NCI-H510A (cell line): ENCODE measurements around the gene CLDN4.
A peak's percentile ranks its signal among the peaks of the same experiment; 100 is the strongest.
"Not testable (repeated sequence)": the region's sequence is repeated elsewhere in the genome, so short reads cannot be mapped to it uniquely, and the experiment has no call there.

ENCODE experiments used
- DNase-seq: peaks from one replicate; lab custom pipeline; 2025; lab: John Stamatoyannopoulos, UW

Gene CLDN4, protein sequence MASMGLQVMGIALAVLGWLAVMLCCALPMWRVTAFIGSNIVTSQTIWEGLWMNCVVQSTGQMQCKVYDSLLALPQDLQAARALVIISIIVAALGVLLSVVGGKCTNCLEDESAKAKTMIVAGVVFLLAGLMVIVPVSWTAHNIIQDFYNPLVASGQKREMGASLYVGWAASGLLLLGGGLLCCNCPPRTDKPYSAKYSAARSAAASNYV

DNA sequence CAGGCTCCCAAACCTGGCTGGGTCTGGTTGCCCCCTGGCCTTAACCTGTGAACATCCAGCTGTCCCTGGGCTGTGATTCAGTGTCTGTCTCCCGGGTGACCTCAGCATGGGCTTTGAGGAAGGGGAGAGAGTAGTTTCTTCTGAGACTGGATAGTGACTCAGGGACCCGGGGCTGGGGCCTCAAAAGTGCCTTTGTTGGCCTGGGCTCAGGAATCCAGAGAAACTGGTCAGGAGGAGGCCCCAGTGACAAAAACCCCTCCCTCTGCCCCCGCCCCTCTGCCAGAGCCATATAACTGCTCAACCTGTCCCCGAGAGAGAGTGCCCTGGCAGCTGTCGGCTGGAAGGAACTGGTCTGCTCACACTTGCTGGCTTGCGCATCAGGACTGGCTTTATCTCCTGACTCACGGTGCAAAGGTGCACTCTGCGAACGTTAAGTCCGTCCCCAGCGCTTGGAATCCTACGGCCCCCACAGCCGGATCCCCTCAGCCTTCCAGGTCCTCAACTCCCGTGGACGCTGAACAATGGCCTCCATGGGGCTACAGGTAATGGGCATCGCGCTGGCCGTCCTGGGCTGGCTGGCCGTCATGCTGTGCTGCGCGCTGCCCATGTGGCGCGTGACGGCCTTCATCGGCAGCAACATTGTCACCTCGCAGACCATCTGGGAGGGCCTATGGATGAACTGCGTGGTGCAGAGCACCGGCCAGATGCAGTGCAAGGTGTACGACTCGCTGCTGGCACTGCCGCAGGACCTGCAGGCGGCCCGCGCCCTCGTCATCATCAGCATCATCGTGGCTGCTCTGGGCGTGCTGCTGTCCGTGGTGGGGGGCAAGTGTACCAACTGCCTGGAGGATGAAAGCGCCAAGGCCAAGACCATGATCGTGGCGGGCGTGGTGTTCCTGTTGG lies at the start of gene CLDN4:
TSS of gene CLDN4 (plus strand) at position 316 of the 903 bp plus-strand sequence. CDS start at position 522, 206 bp downstream.
- DNase-seq = peak; percentile 86

DNA sequence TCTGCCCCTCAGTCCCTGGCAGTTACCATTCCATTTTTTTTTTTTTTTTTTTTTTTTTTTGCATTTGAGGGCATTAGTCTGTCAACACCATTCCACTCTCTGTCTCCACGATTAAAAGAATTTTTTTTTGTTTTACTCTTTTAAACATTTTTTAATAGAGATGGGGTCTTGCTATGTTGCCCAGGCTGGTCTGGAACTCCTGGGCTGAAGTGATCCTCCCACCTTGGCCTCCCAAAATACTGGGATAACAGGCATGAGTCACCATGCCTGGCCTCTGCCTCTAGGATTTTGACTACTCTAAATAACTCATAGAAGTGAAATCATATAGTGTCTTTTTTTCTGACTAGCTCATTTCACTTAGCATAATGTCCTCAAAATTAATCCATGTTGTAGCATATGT lies 44.2 kb upstream of the CLDN4 start:
- no peak for DNase-seq

DNA sequence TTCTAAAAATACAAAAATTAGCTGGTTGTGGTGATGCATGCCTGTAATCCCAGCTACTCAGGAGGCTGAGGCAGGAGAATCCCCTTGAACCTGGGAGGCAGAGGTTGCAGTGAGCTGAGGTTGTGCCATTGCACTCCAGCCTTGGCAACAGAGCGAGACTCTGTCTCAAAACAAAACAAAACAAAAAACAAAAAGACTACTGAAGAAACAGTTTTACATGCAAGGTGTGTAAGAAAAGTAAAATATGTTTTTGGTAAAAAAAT lies 43.1 kb upstream of the CLDN4 start:
- not testable (repeated sequence) for DNase-seq

DNA sequence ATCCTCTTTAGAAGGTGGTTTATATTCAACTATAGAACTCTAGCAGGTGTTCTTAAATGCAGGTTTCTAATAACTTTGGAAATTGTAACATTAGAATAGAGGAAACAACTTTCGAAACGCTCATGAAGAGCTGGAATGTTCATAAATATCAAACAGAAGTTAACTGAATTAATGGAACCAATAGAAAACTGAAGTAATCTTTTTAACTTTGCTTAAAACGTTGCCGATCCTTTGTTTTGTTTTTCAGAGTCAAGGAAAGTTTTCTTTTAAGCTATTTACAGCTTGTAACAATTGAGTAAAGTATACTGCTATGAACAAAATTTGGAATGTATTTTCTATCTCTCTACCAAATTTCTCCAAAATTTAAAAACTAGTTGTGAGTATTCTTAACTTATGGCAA lies 41.7 kb upstream of the CLDN4 start:
- no peak for DNase-seq

DNA sequence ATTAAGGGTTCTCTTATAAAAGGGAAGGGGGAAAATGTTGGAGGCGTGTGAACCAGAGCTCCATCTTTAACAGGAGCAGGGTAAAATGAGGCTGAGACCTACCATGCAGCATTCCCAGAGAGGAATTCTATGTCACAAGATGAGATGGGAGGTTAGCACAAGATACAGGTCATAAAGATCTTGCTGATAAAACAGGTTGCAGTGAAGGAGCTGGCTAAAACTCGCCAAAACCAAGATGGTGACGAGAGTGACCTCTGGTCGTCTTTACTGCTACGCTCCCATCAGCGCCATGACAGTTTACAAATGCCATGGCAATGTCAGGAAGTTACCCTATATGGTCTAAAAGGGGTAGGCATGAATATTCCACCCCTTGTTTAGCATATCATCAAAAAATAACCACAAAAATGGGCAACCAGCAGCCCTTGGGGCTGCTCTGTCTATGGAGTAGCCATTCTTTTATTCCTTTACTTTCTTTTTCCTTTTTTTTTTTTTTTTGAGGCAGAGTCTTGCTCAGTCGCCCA lies 39.6 kb upstream of the CLDN4 start:
- not testable (repeated sequence) for DNase-seq

DNA sequence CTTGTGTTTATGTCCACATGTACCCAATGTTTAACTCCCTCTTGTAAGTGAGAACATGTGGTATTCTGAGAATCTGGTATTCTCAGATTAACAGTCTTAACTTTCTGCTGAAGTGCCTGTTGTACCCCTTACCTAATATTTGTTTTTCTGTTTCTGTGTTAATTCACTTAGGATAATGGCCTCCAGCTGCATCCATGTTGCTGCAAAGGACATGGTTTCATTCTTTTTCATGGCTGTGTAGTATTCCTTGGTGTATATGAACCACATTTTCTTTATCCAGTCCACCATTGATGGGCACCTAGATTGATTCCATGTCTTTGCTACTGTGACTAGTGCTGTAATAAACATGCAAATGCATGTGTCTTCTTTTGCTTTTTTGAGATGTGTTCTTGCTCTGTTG lies 35.6 kb upstream of the CLDN4 start:
- DNase-seq = not testable (repeated sequence)

DNA sequence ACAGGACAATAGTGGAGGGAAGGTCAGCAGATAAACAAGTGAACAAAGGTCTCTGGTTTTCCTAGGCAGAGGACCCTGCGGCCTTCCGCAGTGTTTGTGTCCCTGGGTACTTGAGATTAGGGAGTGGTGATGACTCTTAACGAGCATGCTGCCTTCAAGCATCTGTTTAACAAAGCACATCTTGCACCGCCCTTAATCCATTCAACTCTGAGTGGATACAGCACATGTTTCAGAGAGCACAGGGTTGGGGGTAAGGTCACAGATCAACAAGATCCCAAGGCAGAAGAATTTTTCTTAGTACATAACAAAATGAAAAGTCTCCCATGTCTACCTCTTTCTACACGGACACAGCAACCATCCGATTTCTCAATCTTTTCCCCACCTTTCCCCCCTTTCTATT lies 34.1 kb upstream of the CLDN4 start:
- DNase-seq = not testable (repeated sequence)

DNA sequence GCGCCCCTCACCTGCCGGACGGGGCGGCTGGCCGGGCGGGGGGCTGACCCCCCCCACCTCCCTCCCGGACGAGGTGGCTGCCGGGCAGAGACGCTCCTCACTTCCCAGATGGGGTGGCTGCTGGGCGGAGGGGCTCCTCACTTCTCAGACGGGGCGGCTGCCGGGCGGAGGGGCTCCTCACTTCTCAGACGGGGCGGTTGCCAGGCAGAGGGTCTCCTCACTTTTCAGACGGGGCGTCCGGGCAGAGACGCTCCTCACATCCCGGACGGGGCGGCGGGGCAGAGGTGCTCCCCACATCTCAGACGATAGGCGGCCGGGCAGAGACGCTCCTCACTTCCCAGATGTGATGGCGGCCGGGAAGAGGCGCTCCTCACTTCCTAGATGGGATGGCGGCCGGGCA lies 33.6 kb upstream of the CLDN4 start:
- DNase-seq = not testable (repeated sequence)

DNA sequence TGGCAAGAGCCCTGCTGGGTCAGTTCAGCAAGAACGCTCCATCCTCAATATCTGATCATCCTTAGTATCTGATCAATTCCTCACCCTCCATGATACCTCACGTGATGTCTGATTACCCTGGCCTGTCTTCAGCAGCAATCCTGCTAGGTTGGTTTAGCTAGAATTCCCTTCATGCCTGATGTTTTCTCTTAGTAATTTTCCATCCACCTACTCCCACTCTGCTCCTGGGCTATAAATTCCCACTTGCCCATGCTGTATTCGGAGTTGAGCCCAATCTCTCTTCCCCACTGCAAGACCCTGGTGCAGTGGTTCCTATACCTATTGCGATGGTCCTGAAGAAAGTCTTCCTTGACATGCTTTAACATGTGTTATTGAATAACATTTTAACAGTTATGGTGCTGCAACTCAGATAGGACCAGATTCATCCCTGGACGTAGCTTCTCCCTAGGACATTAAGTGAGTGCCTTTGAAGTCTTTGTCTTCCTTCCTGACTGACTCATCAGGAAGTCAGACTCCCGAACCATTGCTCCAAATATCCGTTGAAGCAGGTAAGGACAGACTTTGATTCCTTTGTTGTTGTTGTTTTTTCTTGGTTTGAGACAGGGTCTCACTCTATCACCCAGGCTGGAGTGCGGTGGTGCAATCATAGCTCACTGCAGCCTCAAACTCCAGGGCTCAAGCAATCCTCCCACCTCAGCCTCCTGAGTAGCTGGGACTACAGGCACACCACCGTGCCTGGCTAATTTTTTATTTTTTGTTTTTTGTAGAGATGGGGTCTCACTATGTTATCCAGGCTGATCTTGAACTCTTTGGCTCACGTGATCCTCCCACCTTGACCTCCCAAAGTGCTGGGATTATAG lies 31.3 kb upstream of the CLDN4 start:
- no peak for DNase-seq

DNA sequence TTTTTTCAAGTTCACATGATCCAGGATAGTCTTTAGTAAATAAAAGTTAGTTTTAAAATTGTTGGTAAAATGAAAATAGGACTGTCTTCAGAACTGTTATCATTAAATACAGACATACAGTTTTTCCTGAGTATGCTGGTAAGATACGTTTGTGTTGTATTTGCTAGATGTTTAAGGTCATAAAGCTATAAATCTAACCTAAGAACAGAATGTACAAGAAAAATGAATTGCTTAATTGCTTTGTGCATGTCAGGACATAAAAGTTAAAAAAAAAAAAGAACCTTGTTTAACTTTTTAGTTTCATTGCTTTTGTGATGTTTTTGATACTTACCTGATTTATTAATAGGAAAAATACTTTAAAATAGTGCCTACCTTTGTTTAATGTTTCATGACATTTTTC lies 29.2 kb upstream of the CLDN4 start:
- DNase-seq = no peak

DNA sequence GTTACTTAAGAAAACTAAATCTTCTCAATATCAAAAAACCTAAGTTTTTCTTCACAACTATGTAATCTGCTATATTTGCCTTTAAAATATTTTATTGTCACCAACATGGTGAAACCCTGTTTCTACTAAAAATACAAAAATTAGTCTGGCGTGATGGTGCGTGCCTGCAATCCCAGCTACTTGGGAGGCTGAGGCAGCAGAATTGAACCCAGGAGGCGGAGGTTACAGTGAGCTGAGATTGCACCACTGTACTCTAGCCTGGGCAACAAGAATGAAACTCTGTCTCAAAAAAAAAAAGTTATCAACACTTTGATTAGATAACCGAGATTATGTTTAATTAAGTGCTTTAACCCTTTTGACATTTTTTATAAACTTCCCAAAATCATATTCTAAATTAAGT lies 28.3 kb upstream of the CLDN4 start:
- DNase-seq = no peak

DNA sequence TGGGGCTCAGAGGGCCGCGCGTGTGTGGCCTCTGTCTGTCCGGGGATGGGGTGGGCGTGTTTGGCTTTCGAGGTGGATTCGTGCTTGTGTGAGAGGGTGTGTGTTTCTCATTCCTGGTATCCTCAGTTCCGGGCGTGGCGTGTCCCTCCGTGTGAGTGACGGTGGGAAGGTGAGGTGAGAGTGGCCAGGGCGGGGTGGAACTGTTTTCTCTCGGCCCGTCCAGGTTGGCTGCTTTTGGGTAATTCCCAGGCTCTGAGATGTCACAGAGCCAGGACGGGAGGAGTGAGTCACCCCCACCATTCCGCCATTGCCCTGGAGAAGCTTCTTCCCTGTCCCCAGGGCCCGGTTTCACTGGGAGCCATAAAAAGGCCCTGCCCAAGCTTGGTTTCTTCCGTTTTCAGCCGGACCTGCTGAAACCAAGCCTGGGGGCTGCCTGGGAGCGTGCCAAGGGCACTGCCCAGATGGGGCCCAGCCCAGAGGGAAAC lies 21.3 kb upstream of the CLDN4 start:
- DNase-seq = no peak

DNA sequence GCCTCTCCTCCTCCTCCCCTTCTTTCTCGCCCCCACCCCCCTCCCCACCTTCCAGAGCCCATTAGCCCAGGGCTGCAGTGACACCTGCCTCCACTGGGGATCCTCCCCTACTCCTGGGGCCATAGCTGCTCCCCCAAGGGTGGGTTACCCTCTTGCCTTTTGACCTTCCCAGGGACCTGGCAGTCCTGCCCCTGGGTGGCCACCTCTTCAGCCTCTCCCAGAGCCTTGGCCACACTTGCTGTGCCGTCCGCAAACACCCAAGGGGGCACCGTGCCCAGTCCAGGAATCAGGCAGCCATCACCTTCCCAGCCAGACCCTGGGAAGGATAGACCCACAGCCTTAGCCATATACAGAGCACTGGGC lies 19.8 kb upstream of the CLDN4 start:
- no peak for DNase-seq

DNA sequence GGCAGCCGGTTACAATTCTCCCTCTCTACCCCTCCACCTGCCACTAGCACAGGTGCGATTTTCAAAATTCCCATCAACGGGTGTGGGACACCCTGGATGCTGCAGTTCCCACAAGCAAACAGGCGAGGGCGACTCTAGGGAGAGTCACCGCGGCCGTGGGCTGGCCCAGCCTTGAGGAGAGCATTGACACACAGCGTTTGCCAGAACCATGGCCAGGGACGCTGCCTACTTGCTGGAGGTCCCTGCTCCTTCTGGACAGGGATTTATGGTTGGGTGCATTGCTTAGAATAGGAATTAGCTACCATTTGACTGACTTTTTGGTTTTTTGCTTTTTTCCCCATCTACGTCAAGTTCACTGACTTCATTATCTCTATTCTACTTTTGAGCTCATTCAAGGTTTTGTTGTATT lies 19.0 kb upstream of the CLDN4 start:
- peak; percentile 43 for DNase-seq

DNA sequence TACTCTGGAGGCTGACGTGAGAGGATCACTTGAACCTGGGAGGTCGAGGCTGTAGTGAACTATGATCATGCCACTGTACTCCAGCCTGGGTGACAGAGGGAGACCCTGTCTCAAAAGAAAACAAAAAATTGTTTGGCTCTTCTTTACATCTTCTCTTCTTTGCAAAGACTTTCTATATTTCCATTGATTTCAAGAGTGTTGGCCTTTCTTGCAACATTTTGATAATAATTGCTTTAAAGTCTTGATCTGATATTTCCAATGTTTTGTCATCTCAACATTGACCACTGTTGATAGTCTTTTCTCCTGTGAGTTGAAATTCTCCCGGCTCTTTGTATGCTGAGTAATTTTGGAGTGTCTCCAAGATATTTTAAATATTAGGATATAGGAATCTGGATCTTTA lies 17.8 kb upstream of the CLDN4 start:
- no peak for DNase-seq

DNA sequence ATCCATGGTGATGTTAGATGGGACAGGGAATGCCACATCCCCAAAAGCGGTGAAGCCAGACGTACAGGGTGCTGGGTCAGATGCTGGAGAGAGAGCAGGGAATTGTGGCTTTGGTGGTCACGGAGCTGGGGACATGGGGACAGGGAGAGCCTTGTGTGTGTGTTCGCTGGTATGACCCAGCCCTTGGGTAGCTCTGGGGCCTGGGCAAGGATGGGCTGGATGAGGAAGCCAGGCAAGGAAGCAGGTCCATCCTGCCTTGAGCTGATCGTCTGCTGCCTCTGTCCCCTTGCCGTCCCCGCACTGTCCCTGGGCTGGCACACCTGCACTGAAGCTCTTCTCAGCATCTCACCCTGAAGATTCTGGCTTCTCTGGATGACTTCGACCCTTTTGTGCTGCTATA lies 15.4 kb upstream of the CLDN4 start:
- DNase-seq = no peak

DNA sequence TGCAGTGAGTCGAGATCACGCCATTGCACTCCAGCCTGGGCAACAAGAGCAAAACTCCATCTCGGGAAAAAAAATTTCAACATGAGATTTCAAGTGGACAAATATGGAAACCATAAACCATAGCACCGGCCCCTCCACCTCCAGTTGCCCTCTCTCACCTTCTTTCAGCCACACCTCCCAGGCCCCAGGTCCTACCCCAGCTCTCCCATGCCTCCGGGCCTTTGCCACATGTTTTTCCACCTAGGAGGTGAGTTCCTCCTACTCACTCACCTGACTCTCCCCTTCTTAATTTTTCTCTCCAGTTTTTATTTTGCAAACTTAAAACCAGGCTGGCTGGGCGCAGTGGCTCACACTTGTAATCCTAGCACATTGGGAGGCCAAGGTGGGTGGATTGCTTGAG lies 13.7 kb upstream of the CLDN4 start:
- no peak for DNase-seq

DNA sequence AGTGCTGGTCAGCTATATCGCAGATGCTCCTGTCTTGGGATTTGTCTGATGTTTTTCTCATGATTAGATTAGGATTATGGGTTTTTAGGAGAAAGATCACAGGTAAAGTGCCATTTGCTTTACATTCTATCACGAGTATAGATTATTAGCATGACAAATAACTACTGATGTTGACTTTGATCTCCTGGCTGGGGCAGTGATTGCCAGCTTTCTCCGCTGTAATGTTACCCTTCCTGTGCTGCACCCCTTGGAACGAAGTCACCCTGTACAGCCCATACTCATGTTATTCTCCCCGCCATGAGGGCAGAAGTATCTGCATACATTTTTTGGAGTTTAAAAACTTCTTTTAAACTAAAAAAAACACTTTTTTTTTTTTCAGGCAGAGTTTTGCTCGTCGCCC lies 10.8 kb upstream of the CLDN4 start:
- DNase-seq = no peak

DNA sequence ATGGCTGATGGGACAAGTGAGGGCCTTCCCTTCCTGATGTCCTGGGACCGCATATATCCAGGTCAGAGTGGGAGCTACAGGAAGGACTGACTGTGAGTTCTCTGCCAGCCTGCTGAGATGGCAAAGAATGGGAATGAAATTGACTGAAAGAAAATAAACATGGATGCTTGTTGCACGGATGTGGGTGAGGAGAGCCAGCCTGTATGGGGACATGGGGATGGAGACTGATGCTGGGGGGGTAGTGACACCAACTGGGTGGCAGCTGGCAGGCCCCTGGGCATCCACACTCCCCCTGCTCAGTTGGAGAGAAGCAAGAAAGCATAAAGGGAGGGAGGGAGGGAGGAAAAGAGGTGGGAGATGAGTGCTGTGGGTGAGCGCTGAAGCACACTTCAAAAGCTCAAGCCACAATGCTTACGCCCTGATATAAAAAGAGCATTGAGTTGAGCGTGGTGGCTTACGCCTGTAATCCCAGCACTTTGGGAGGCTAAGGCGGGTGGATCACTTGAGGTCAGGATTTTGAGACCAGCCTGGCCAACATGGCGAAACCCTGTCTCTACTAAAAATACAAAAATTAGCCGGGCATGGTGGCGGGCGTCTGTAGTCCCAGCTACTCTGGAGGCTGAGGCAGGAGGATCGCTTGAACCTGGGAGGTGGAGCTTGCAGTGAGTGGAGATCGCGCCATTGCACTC lies 9.1 kb upstream of the CLDN4 start:
- not testable (repeated sequence) for DNase-seq

DNA sequence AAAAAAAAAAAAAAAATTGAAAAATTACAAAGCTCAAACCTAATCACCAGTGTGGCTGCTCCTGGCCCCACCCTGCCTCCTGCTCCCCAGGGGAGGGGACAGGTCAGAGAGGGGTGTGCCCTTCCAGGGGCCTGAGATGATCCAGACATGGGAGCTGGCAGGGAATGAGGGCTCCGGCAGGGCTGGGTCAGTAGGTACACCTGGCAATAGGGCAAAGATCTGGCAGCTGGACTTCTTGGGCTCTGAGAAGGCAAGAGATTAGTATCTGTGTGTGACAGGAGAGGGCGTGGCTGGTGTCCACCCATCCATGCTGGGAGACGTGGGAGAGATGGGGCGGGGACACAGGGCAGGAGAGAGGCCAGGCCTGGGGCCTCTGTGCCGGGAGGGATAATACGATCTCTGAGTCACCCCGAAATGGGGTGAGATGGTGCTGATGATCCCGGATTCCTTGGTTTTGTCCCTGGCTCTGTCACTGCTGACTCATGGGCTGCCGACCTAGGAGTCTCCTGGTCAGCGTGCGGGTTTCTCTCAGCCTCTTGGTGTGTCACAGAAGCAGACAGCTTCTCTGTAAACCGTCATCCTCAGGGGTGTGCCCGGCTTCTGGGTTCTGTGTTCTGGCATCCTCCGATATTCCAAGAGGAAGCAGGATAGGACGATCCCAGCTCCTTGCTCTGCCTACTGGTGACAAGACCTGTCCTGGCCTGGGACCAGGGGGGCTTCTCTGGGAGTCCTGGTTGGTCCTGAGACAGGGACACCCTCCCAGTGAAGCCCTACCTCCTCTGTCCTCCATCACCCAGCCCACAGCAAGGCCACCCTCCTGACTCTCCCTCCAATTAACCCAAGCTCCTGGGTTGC lies 8.2 kb upstream of the CLDN4 start:
- peak; percentile 76 for DNase-seq

DNA sequence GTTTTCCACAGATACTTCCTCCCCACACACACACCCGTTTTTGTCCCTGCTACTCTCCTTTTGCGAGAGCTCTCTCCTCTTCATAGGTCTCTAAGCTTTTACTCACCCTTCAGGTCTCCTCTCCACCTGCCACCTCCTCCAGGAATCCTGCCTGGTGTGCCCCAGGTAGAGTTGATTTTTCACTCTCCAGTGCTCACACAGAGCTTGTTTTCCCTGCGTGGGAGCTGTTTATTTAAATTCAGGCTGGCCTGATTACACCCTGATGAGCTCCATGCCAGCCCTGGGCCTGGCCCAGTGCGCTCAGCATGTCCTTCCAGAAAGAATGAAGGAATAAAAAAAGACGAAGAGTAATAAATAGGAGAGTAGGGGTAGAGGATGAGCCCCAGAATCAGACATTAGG lies 7.5 kb upstream of the CLDN4 start:
- no peak for DNase-seq
